Calu3 (cell line): ENCODE measurements around the gene SIRPA. TPM values are rescaled to one million over a fixed set of nuclear protein-coding genes. Genes with fewer than 3 reads are reported as not detected.

Source experiments
- BruUV-seq: library from RNA; stranded (reverse); fragments of 400-500 nt; replicated peaks from 2 replicates; lab custom pipeline; 2021; lab: Mats Ljungman, UMichigan
- CTCF ChIA-PET: fragments of 300-600 bp; sonication (Branson Sonifier 250); formaldehyde crosslinking; loops from one replicate; lab custom pipeline; 2022; ENCODE audit warnings: antibody characterized with exemption; lab: Charles Lee
- DNase-seq: peaks from one replicate; pipeline ENCODE4 v3.0.0; 2022
- H3K27ac Mint-ChIP-seq: one replicate; pipeline ENCODE4 v1.8.0; 2022; ENCODE audit warnings: mixed read lengths; ENCODE audit not compliant: unreplicated experiment
- H3K27me3 Mint-ChIP-seq: one replicate; pipeline ENCODE4 v1.8.0; 2022; ENCODE audit warnings: mixed read lengths; ENCODE audit not compliant: unreplicated experiment
- H3K36me3 Mint-ChIP-seq: one replicate; pipeline ENCODE4 v1.8.0; 2022; ENCODE audit warnings: mild to moderate bottlenecking, moderate library complexity, mixed read lengths; ENCODE audit not compliant: insufficient read depth, unreplicated experiment
- H3K4me1 Mint-ChIP-seq: one replicate; pipeline ENCODE4 v1.8.0; 2022; ENCODE audit warnings: mild to moderate bottlenecking, low read depth, mixed read lengths; ENCODE audit not compliant: unreplicated experiment
- H3K4me3 Mint-ChIP-seq: one replicate; pipeline ENCODE4 v1.8.0; 2022; ENCODE audit warnings: mild to moderate bottlenecking, low read depth, moderate library complexity, mixed read lengths; ENCODE audit not compliant: unreplicated experiment
- H3K9me3 Mint-ChIP-seq: one replicate; pipeline ENCODE4 v1.8.0; 2022; ENCODE audit warnings: low read depth, mixed read lengths; ENCODE audit not compliant: unreplicated experiment
- CTCF ChIP-seq: fragments of 200-600 bp; IDR thresholded peaks from one replicate; pipeline ENCODE4 v1.8.0; 2022; ENCODE audit warnings: antibody characterized with exemption; ENCODE audit not compliant: unreplicated experiment
- intact Hi-C: fragments of 100-400 bp; cut with micrococcal nuclease; formaldehyde crosslinking; loops from one replicate; pipeline ENCODE4 v1.10.0; 2022; ENCODE audit not compliant: unreplicated experiment
- total RNA-seq: library from RNA; stranded (reverse); gene quantifications from 2 replicates; pipeline ENCODE4 v1.2.3, GENCODE V29; 2022

Gene SIRPA
- total RNA-seq, 1 experiment from 2014 or later, result 24.0 TPM

- DNase-seq, result no peak
- no TSS peak for BruUV-seq
- CTCF ChIA-PET, result no interaction called here
- H3K4me1 Mint-ChIP-seq, result peaks cover 30% of the 10 kb centered on the region
- H3K27ac Mint-ChIP-seq, result no peak overlapping the region
- H3K9me3 Mint-ChIP-seq, result no peaks in the 10 kb centered on the region
- H3K27me3 Mint-ChIP-seq, result no peaks in the 10 kb centered on the region
- H3K36me3 Mint-ChIP-seq, result no peaks in the 10 kb centered on the region
- H3K4me3 Mint-ChIP-seq, result no peak overlapping the region
- TF ChIP-seq CTCF, result no peak
- intact Hi-C loops, result no loop called here
Measured at GRCh38 chr20:1902188-1902587, 7.0 kb downstream of the SIRPA start.

DNA sequence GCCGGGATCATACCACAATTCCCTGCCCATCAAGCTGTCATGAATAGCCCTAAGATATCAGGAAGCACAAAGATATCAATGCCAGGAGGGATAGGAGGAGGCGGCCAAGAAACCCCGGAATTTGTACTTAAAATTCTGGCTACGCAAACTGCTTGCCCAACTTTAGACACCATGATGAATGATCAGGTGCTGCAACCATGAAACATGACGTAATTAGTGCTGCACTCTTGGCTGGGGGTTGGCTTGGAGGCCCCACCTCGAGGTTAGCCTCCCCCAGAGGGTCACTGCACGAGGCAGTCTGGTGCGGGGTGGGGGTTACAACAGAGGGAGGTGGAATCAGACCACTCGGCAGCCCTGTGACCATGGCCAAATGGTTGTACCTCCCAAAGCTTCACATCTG is 8.9 kb downstream of the SIRPA start:
- no TSS peak for BruUV-seq
- Mint-ChIP-seq H3K4me3 (no peak overlapping the region), H3K4me1 (peaks cover 35% of the 10 kb centered on the region), H3K9me3 (no peaks in the 10 kb centered on the region), H3K36me3 (no peaks in the 10 kb centered on the region), H3K27ac (no peak overlapping the region), H3K27me3 (no peaks in the 10 kb centered on the region)
- no peak for DNase-seq
- TF ChIP-seq CTCF, result no peak
- CTCF ChIA-PET, result interaction anchor here (0.7 kb wide), 1 partner anchor 61 kb away, joined by 3 read pairs; no protein-coding TSS in a partner anchor
- intact Hi-C loops, result no loop called here

GRCh38 chr20:1905009-1905408 is 9.8 kb downstream of the SIRPA start:
- Mint-ChIP-seq H3K4me3 (no peak overlapping the region), H3K27me3 (no peaks in the 10 kb centered on the region), H3K9me3 (no peaks in the 10 kb centered on the region), H3K36me3 (no peaks in the 10 kb centered on the region), H3K4me1 (peaks cover 28% of the 10 kb centered on the region), H3K27ac (no peak overlapping the region)
- TF ChIP-seq CTCF, result no peak
- DNase-seq, result no peak
- intact Hi-C loops, result no loop called here
- CTCF ChIA-PET, result no interaction called here
- no TSS peak for BruUV-seq

GRCh38 chr20:1905693-1906092 is 10.5 kb downstream of the SIRPA start:
- intact Hi-C loops, result no loop called here
- no peak overlapping the region for H3K27ac Mint-ChIP-seq

More at GRCh38 chr20:1905693-1906092, 10.5 kb downstream of the SIRPA start:
- no peak overlapping the region for H3K4me3 Mint-ChIP-seq
- CTCF ChIA-PET, result no interaction called here
- no peaks in the 10 kb centered on the region for H3K36me3 Mint-ChIP-seq
- no peak for DNase-seq
- H3K4me1 Mint-ChIP-seq, result peaks cover 28% of the 10 kb centered on the region
- TF ChIP-seq CTCF, result no peak
- no peaks in the 10 kb centered on the region for H3K27me3 Mint-ChIP-seq
- BruUV-seq, result no TSS peak
- no peaks in the 10 kb centered on the region for H3K9me3 Mint-ChIP-seq
